Lung (tissue), 12 donors: Measurements from ENCODE around the gene RABIF. TPM values are rescaled to one million over a fixed set of nuclear protein-coding genes. Genes with fewer than 3 reads are reported as not detected.

Experiments used
- ATAC-seq: fragments of 200-7000 bp; cut with Tn5 transposase; one replicate; pipeline ENCODE4 v1.9.1; 2020; ENCODE audit warnings: moderate number of reproducible peaks; ENCODE audit not compliant: insufficient read depth, low FRiP score
- DNase-seq, 3 donors: peaks; one replicate each; pipeline ENCODE4 v3.0.0-alpha.2; 2013 to 2017
- H3K27ac ChIP-seq, 2 donors: one replicate each; pipeline ENCODE4 v1.5.1; 2013; ENCODE audit warnings: mild to moderate bottlenecking in 2 of 2, moderate library complexity in 2 of 2, control low read depth in 1 of 2, inconsistent platforms in 1 of 2, low read depth in 1 of 2, low read length in 1 of 2
- H3K27me3 ChIP-seq, 3 donors: one replicate each; pipeline ENCODE4 v1.5.1; 2013; ENCODE audit warnings: low read length in 2 of 3; ENCODE audit not compliant: control insufficient read depth in 3 of 3, insufficient read depth in 3 of 3
- H3K36me3 ChIP-seq, 4 donors: one replicate each; pipeline ENCODE4 v1.5.1; 2013; ENCODE audit warnings: low read length in 4 of 4, mild to moderate bottlenecking in 1 of 4, moderate library complexity in 1 of 4; ENCODE audit not compliant: control insufficient read depth in 4 of 4, insufficient read depth in 4 of 4
- H3K4me1 ChIP-seq, 5 donors: one replicate each; pipeline ENCODE4 v1.5.1; 2013; ENCODE audit warnings: low read length in 5 of 5, mild to moderate bottlenecking in 2 of 5, moderate library complexity in 1 of 5; ENCODE audit not compliant: control insufficient read depth in 5 of 5, insufficient read depth in 5 of 5
- H3K4me3 ChIP-seq: one replicate; pipeline ENCODE4 v1.5.1; 2013; ENCODE audit warnings: mild to moderate bottlenecking, control low read depth, moderate library complexity
- H3K9ac ChIP-seq, 2 donors: one replicate each; pipeline ENCODE4 v1.5.1; 2013; ENCODE audit warnings: low read length in 2 of 2, control low read depth in 1 of 2; ENCODE audit not compliant: insufficient read depth in 1 of 2
- H3K9me3 ChIP-seq, 4 donors: one replicate each; pipeline ENCODE4 v1.5.1; 2013; ENCODE audit warnings: low read length in 3 of 4, mild to moderate bottlenecking in 1 of 4, moderate library complexity in 1 of 4; ENCODE audit not compliant: control insufficient read depth in 4 of 4, insufficient read depth in 3 of 4
- WGBS, 2 donors: extraction: QIAGEN DNeasy Blood & Tissue Kit; methylation state at CpG; one replicate each; pipeline ENCODE4 v1.1.7; 2013; 5-methylcytosine and 5-hydroxymethylcytosine counted together
- polyA plus RNA-seq, 2 donors: library from polyadenylated mRNA; stranded (reverse); fragments of 200-250 nt; gene quantifications; one replicate each; pipeline ENCODE4 v1.2.1, GENCODE V29; 2013
- total RNA-seq, 2 donors: library from RNA; depleted of rRNA in 1 of 2; stranded (reverse); fragments of >200 nt in 1 of 2; gene quantifications; one replicate each; pipeline ENCODE4 v1.2.1, GENCODE V29; 2014 to 2021
- TF ChIP-seq, protein P1 (sequence below): IDR thresholded peaks from 2 replicates; pipeline ENCODE4 v1.5.1; 2012; ENCODE audit warnings: mild to moderate bottlenecking; ENCODE audit errors: control extremely low read depth, extremely low read depth
- donor health status: control.
- donor health status: control.
- donor health status: Bipolar disorder and iron deficiency.
- donor health status: healthy.
- donor health status: DM: yes; HTN: yes; CAD: no.

The RABIF gene
- total and polyA plus RNA-seq, 4 donors, result 6.2 to 10.3 (median 8.2) TPM

GRCh38 chr1:202926581-202927491 is 37.9 kb upstream of the RABIF start, which contains the start of gene KLHL12:
TSS of gene KLHL12 (minus strand) at chr1:202927234. CDS start at chr1:202925162, 2,072 bp downstream.
- 1% methylated on average over 48 to 57 of the region's 57 CpGs for WGBS, 2 donors
- H3K27me3 ChIP-seq, result no peaks in the 10 kb centered on the region

GRCh38 chr1:202923533-202923932 is 34.6 kb upstream of the RABIF start:
- DNase-seq (no peak), ATAC-seq (no peak)
- H3K36me3 ChIP-seq, result peaks cover 0 to 14% (median 2%) of the 10 kb centered on the region in 4 donors
- H3K27ac ChIP-seq, result no peak overlapping the region
- H3K4me3 ChIP-seq, result no peak overlapping the region
- H3K27me3 ChIP-seq, result no peaks in the 10 kb centered on the region
- TF ChIP-seq, protein P1, sequence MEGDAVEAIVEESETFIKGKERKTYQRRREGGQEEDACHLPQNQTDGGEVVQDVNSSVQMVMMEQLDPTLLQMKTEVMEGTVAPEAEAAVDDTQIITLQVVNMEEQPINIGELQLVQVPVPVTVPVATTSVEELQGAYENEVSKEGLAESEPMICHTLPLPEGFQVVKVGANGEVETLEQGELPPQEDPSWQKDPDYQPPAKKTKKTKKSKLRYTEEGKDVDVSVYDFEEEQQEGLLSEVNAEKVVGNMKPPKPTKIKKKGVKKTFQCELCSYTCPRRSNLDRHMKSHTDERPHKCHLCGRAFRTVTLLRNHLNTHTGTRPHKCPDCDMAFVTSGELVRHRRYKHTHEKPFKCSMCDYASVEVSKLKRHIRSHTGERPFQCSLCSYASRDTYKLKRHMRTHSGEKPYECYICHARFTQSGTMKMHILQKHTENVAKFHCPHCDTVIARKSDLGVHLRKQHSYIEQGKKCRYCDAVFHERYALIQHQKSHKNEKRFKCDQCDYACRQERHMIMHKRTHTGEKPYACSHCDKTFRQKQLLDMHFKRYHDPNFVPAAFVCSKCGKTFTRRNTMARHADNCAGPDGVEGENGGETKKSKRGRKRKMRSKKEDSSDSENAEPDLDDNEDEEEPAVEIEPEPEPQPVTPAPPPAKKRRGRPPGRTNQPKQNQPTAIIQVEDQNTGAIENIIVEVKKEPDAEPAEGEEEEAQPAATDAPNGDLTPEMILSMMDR, result no peak
- H3K4me1 ChIP-seq, result peaks cover 0 to 6% (median 0%) of the 10 kb centered on the region in 5 donors
- WGBS, 2 donors, result 92 to 99% methylated on average over 3 of the region's 3 CpGs
- no peak overlapping the region for H3K9ac ChIP-seq
- no peaks in the 10 kb centered on the region for H3K9me3 ChIP-seq

More at GRCh38 chr1:202926581-202927491, 37.9 kb upstream of the RABIF start, which contains the start of gene KLHL12:
- DNase-seq (peak; percentile 97 to 99 (median 97)), ATAC-seq (peak; percentile 97)
- Histone ChIP-seq H3K4me3 (peak within 1 kb of the TSS; percentile 91), H3K9ac (peak within 1 kb of the TSS; percentile 91 to 96), H3K36me3 (peaks cover 0 to 5% (median 2%) of the 10 kb centered on the region in 4 donors), H3K27ac (peak within 1 kb of the TSS; percentile 88 to 93), H3K4me1 (peaks cover 0 to 6% (median 0%) of the 10 kb centered on the region in 5 donors), H3K9me3 (no peaks in the 10 kb centered on the region)
- TF ChIP-seq, protein P1, result peak; percentile 18

- Histone ChIP-seq H3K36me3 (peaks cover 9 to 29% (median 15%) of the 10 kb centered on the region in 4 donors), H3K4me1 (no peaks in the 10 kb centered on the region), H3K27me3 (no peaks in the 10 kb centered on the region), H3K4me3 (no peak overlapping the region), H3K27ac (no peak overlapping the region), H3K9me3 (no peaks in the 10 kb centered on the region), H3K9ac (no peak overlapping the region)
- no peak for ATAC-seq
- no peak for DNase-seq
- TF ChIP-seq, protein P1, result no peak
These were observed 30.7 kb upstream of the RABIF start for GRCh38 chr1:202919615-202920014.
